Gastrocnemius medialis (tissue), 4 donors: ENCODE data around the gene COMMD8. TPM values are rescaled to one million over a fixed set of nuclear protein-coding genes. Genes with fewer than 3 reads are reported as not detected.
A peak's percentile ranks its signal among the peaks of the same experiment; 100 is the strongest.

Experiments
- ATAC-seq, 2 donors: fragments of 150-250 bp; one replicate each; pipeline ENCODE4 v1.9.1; 2016
- DNase-seq, 2 donors: peaks; one replicate each; pipeline ENCODE4 v3.0.0-alpha.2; 2019
- H3K27ac ChIP-seq, 4 donors: fragments of 200-600 bp; sonication (generic); 1 replicate in 1 of 4; 2 replicates in 3 of 4; pipeline ENCODE4 v1.5.1; 2016 to 2018; ENCODE audit warnings: mild to moderate bottlenecking in 2 of 4, moderate library complexity in 1 of 4
- H3K27me3 ChIP-seq, 3 donors: fragments of 200-600 bp; sonication (generic) in 2 of 3; 1 replicate in 1 of 3; 2 replicates in 2 of 3; pipeline versions ENCODE4 v1.5.1 to v1.6.0; 2016 to 2019; ENCODE audit warnings: mild to moderate bottlenecking in 1 of 3, moderate library complexity in 1 of 3
- H3K36me3 ChIP-seq, 2 donors: fragments of 200-600 bp; sonication (generic) in 1 of 2; one replicate each; pipeline ENCODE4 v1.5.1; 2017 to 2018
- H3K4me1 ChIP-seq, 2 donors: fragments of 200-600 bp; sonication (generic) in 1 of 2; one replicate each; pipeline ENCODE4 v1.5.1; 2016 to 2017; ENCODE audit warnings: mild to moderate bottlenecking in 2 of 2
- H3K4me3 ChIP-seq, 4 donors: fragments of 200-600 bp; sonication (generic) in 3 of 4; 1 replicate in 1 of 4; 2 replicates in 3 of 4; pipeline ENCODE4 v1.5.1; 2016 to 2019; ENCODE audit warnings: mild to moderate bottlenecking in 2 of 4
- H3K9me3 ChIP-seq, 3 donors: fragments of 200-600 bp; sonication (generic) in 2 of 3; 1 replicate in 1 of 3; 2 replicates in 2 of 3; pipeline ENCODE4 v1.5.1; 2016 to 2019
- POLR2A ChIP-seq, 2 donors: fragments of 450-650 bp; IDR thresholded peaks; one replicate each; pipeline ENCODE4 v1.6.1; 2017; ENCODE audit warnings: antibody characterized with exemption in 2 of 2, mild to moderate bottlenecking in 2 of 2, moderate library complexity in 2 of 2
- in situ Hi-C, 4 donors: fragments of 200-750 bp; cut with MboI; loops; one replicate each; pipeline versions ENCODE4 v1.15.0 to v1.8.0; 2017; ENCODE audit warnings: low sequenced_read_pairs in 4 of 4
- intact Hi-C: fragments of 100-400 bp; cut with DNase I; formaldehyde crosslinking; loops from one replicate; pipeline ENCODE4 v1.15.1; 2023; ENCODE audit warnings: low total_unique reads
- total RNA-seq, 4 donors: library from RNA; depleted of rRNA; stranded (reverse); fragments of >200 nt; gene quantifications; one replicate each; pipeline versions ENCODE4 v1.1.0 to v1.2.3, GENCODE V29; 2016
- TF ChIP-seq, protein P1 (sequence below), 5 experiments: fragments of 450-650 bp in 3 of 5; fragments of 200-600 bp in 2 of 5; sonication (generic) in 2 of 5; IDR thresholded peaks in 4 of 5; conservative IDR thresholded peaks in 1 of 5; 1 replicate in 4 of 5; 2 replicates in 1 of 5; pipeline ENCODE4 v1.5.1; 2016 to 2019; ENCODE audit warnings: antibody characterized with exemption in 5 of 5, mild to moderate bottlenecking in 3 of 5, moderate library complexity in 3 of 5

COMMD8 gene
- 1 to 10 TPM; 4.8 to 8.5 (median 6.4) TPM for total RNA-seq

DNA sequence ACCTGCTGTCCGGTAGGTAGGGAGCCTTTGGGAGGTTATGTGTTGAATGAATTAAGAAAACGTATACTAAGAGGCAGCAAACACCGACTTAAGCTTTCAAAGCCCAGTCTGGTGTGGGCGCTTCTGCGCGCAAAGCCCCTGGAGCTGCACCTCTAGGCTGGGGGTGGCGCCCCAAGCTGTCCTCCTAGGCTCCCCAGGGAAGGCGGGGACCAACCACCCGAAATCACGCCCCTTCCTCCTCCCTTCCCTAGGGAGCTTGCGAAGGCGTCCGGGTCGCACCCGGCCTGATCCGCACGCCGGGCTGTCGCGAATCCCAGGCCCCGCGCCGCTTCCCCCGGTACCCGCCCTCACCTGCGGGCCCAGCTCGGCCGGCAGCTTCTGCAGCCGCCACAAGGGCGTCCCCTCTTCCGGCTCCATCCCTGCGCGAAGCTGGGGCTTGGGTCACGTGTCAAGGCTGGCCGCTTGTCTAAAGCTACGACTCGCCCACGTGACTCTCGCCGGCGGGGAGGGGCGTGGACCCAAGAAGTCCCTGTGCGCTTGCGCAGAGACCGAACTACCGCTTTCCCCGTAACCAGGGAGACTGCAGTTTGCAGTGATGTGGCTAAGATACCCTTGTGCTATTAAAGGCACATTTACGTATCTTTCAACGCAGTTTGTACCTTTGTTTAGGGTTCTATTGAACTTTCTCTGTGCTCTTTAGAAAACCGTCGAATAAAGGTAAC is at the start of gene COMMD8:
Gene COMMD8, minus strand, starts transcription at position 468 of the 722 bp plus-strand sequence. Its CDS starts 51 bp downstream, at position 417.
- no peaks in the 10 kb centered on the region for H3K9me3 ChIP-seq
- intact Hi-C loops (loop anchor here (1.0 to 10.0 kb wide), 3 partner anchors 22 to 881 kb away; partner anchors contain the start of genes ATP10D and SLAIN2), in situ Hi-C loops (loop anchor here in 1 of 4 donors (25.0 kb wide), 1 partner anchor 449 kb away; the partner anchor contains the start of gene NFXL1)
- no peaks in the 10 kb centered on the region for H3K27me3 ChIP-seq
- TF ChIP-seq, protein P1, sequence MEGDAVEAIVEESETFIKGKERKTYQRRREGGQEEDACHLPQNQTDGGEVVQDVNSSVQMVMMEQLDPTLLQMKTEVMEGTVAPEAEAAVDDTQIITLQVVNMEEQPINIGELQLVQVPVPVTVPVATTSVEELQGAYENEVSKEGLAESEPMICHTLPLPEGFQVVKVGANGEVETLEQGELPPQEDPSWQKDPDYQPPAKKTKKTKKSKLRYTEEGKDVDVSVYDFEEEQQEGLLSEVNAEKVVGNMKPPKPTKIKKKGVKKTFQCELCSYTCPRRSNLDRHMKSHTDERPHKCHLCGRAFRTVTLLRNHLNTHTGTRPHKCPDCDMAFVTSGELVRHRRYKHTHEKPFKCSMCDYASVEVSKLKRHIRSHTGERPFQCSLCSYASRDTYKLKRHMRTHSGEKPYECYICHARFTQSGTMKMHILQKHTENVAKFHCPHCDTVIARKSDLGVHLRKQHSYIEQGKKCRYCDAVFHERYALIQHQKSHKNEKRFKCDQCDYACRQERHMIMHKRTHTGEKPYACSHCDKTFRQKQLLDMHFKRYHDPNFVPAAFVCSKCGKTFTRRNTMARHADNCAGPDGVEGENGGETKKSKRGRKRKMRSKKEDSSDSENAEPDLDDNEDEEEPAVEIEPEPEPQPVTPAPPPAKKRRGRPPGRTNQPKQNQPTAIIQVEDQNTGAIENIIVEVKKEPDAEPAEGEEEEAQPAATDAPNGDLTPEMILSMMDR (IDR thresholded peaks at IDR 0.05 in 4 of 5, conservative IDR thresholded peaks at IDR 0.05 in 1 of 5), result peak in 4 of 5 experiments; percentile 38 to 47 (median 42)
- TF ChIP-seq POLR2A (IDR thresholded peaks at IDR 0.05), result peak in 1 of 2 donors; percentile 6
- ATAC-seq (peak; percentile 97 to 98), DNase-seq (peak; percentile 87 to 89)
- peak within 1 kb of the TSS; percentile 74 to 88 (median 85) for H3K4me3 ChIP-seq
- H3K27ac ChIP-seq, result peak within 1 kb of the TSS; percentile 65 to 81 (median 76)
- H3K36me3 ChIP-seq, result no peaks in the 10 kb centered on the region
- H3K4me1 ChIP-seq, result peaks cover 0 to 12% of the 10 kb centered on the region in 2 donors

DNA sequence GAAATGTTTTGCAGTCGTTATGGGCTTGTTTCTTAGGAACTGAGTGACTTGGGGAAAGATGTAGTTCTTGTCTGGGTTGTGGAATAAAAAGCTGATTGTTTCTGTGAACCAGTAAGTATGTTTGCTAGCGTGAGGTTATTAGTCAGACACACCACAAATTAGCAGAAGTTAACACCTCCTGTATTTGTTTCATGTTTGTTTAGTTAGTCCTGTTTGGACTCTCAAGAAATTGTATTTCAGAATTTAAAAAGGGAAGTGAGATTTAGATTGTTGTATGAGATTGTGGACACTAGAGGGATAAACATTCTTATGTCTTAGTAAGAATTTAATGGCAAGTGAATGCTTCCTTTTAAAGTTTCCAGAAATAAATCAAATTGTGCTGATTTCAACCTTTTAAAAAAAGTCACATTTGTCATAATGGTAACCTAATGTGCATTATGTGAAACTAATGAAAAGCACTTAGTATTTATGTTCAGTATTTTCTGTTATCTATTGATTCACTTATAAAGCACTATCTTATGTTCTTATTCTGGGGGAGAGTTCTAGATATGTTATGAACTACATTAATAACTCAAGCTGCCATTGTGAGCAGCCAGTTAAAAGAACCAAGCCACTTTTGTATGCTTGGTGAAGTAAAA is 47.1 kb upstream of the COMMD8 start:
- ATAC-seq (no peak), DNase-seq (no peak)
- Histone ChIP-seq H3K27ac (no peak overlapping the region), H3K4me1 (peaks cover 0 to 4% of the 10 kb centered on the region in 2 donors), H3K36me3 (no peaks in the 10 kb centered on the region), H3K9me3 (no peaks in the 10 kb centered on the region), H3K27me3 (no peaks in the 10 kb centered on the region), H3K4me3 (no peak overlapping the region)
- TF ChIP-seq, protein P1 (IDR thresholded peaks at IDR 0.05 in 4 of 5, conservative IDR thresholded peaks at IDR 0.05 in 1 of 5), result no peak
- TF ChIP-seq POLR2A (IDR thresholded peaks at IDR 0.05), result no peak
- intact Hi-C loops (no loop called here), in situ Hi-C loops (no loop called here)

DNA sequence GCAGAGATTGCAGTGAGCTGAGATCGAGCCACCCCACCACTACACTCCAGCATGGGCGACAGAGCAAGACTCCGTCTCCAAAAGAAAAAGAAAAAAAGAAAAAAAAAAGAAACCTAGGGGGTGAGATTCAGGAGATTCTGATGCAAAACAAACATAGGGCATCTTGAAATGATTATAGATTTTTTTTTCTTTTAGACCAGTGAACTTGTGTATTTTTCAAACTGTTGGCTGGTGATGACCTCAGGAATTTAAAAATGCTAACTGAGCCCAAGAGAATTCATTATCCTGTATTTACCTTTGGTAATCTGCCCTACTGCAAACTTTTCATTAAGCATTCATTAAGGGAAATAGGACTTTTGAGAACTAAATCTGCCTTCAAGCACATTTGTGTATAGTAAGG is 42.2 kb upstream of the COMMD8 start:
- Histone ChIP-seq H3K27ac (no peak overlapping the region), H3K9me3 (no peaks in the 10 kb centered on the region), H3K36me3 (no peaks in the 10 kb centered on the region), H3K27me3 (no peaks in the 10 kb centered on the region), H3K4me3 (no peak overlapping the region), H3K4me1 (peaks cover 0 to 4% of the 10 kb centered on the region in 2 donors)
- DNase-seq, result no peak
- no peak for TF ChIP-seq POLR2A (IDR thresholded peaks at IDR 0.05)
- TF ChIP-seq, protein P1 (IDR thresholded peaks at IDR 0.05 in 4 of 5, conservative IDR thresholded peaks at IDR 0.05 in 1 of 5), result no peak
- in situ Hi-C loops (no loop called here), intact Hi-C loops (no loop called here)
- ATAC-seq, result no peak

DNA sequence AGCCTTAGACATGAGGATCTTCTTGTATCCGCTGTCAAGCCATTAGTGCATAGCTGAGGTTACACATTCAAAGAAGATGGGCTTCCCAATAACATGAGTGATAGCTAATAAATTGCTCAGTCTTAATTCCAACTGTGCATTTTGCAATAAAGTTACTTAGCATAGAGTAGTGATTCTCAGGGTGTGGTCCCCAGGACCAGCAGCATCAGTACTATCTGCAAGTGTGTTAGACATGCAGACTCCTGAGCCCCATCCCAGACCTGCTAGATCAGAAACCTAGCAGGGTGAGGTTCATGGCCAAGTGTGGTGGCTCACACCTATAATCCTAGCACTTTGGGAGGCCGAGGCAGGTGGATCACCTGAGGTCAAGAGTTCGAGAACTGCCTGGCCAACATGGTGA is 41.6 kb upstream of the COMMD8 start:
- H3K9me3 ChIP-seq, result no peaks in the 10 kb centered on the region
- H3K27me3 ChIP-seq, result no peaks in the 10 kb centered on the region
- DNase-seq, result no peak
- in situ Hi-C loops, result no loop called here
- peaks cover 0 to under 1% of the 10 kb centered on the region in 2 donors for H3K4me1 ChIP-seq
- no peak overlapping the region for H3K27ac ChIP-seq
- no peak overlapping the region for H3K4me3 ChIP-seq
- intact Hi-C loops, result no loop called here
- H3K36me3 ChIP-seq, result no peaks in the 10 kb centered on the region
- ATAC-seq, result no peak
- no peak for TF ChIP-seq POLR2A (IDR thresholded peaks at IDR 0.05)
- TF ChIP-seq, protein P1 (IDR thresholded peaks at IDR 0.05 in 4 of 5, conservative IDR thresholded peaks at IDR 0.05 in 1 of 5), result no peak
